Germinal center (tissue), 1 donor: ENCODE measurements around the gene VIPR2.

Experiments
- DNase-seq: peaks from one replicate; pipeline ENCODE4 v3.0.0; 2012; ENCODE audit warnings: mixed read lengths, low spot score

Gene VIPR2

DNA sequence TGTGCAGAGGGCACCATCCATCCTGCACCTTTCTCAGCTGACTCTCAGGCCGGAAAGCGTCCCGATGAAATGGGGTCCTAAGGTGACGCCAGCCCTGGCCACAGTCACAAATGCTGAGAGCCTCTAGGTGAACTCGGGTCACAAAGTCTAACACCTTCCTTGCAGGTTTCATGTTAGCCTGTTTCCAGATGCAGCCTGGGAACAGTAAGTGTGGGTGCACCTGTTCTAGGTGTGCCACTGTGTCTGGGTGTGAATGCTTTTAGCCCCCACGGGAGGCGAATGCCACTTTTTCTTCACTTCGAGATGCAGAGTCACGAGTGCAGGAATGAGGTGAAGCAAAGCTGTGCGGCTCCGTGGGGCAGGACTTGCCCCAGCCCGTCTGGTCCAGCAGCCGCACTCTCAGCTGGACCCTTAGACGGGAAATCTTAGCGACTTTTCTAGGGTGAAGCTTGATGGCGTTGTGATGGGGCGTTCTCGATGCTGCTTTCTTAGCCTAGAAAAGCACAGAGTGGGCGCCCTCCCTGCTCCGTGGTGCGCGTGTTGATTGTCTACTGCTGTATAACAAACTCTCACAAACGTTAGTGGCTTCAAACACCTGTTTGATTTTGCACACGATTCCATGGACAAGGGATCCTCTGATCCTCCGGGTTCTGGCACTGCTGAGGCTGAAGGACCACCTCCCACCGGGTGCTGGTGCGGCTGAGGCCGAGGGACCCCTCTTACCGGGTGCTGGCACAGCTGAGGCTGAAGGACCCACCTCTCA, 13.6 kb upstream of the VIPR2 start:
- no peak for DNase-seq

GRCh38 chr7:159157714-159158113, 13.0 kb upstream of the VIPR2 start:
- DNase-seq = no peak

- no peak for DNase-seq
These were observed 12.0 kb upstream of the VIPR2 start for GRCh38 chr7:159156436-159157245.

DNA sequence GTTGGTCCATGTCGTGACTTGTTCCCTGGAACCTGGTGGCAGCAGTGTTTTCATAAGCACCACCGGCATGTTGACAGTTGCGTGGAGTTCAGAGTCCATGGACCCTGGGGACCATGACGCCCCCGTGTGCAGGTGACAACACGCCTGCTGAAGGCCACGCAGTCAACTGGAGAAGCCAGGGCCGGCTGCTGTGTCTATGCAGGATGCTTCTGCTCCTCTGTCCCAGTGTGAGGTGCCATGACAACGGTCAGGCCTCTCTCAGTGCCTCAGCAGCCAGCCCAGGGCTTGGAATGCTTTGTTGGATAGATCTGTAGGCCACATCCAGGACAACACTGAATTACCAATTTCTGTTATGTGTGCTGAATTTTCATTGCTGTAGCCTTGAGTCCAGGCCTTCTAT, 10.7 kb upstream of the VIPR2 start:
- no peak for DNase-seq

DNA sequence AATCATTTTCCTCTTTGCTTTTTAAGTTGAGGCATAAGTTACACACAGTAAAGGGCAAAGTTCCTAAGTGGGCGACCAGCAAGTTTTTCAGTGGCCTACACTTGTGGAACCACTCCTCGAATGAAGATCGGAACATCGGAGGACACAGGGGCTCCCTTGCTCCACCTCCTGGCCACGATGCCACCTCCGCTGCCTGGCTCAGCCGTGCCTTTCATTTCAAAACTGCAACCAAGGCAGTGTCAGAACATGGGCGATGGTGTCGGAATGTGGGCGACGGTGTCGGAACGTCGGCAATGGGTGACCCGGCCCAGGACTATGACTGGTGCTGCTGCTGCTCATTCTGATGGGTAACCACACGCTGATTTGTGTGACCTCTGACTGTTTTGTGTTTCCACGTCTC, 9.6 kb upstream of the VIPR2 start:
- DNase-seq = no peak

DNA sequence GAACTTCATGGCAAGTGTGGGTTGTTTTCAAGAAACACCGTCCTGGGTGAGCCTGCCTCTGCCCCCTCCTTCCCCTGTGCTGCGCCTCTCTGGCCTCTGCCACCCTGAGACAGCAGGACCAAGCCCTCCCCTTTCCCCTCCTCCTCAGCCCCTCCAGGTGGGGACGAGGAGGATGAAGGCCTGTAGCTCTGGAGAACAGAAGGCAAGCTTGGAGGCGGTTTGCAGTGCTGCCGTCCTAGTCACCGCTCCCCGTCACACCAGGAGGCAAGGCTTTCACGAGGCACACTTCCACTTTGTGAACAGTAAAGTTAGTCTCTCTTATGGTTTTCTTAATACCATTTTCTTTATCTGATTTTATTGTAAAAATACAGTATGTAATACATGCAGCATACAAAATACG, 8.8 kb upstream of the VIPR2 start:
- no peak for DNase-seq

DNA sequence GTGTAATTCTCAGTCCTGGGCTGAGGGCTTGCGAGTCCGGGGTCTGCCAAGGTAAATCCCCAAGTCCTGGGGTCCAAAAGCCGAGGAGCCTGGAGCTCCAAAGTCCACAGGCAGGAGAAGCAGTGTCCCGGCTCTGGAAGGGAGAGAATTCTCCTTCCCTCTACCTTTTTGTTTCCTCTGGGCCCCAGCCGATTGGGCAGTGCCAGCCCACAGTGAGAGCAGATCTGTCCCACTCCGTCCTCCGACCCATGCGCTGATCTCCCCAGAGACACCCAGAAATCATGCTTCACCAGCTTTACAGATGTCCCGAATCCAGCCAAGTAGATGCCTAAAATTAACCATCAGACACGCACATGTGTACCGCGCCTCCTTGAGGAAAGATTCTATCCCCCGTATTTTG, 8.1 kb upstream of the VIPR2 start:
- no peak for DNase-seq

- no peak for DNase-seq
These were observed 6.6 kb upstream of the VIPR2 start for GRCh38 chr7:159151231-159151630.

GRCh38 chr7:159149488-159149887, 4.8 kb upstream of the VIPR2 start:
- DNase-seq = no peak

- no peak for DNase-seq
These were observed 4.0 kb upstream of the VIPR2 start for GRCh38 chr7:159148430-159149395.

- DNase-seq = no peak
These were observed 3.0 kb upstream of the VIPR2 start for GRCh38 chr7:159147687-159148086.

- DNase-seq = no peak
These were observed 2.6 kb upstream of the VIPR2 start for GRCh38 chr7:159147246-159147645.

DNA sequence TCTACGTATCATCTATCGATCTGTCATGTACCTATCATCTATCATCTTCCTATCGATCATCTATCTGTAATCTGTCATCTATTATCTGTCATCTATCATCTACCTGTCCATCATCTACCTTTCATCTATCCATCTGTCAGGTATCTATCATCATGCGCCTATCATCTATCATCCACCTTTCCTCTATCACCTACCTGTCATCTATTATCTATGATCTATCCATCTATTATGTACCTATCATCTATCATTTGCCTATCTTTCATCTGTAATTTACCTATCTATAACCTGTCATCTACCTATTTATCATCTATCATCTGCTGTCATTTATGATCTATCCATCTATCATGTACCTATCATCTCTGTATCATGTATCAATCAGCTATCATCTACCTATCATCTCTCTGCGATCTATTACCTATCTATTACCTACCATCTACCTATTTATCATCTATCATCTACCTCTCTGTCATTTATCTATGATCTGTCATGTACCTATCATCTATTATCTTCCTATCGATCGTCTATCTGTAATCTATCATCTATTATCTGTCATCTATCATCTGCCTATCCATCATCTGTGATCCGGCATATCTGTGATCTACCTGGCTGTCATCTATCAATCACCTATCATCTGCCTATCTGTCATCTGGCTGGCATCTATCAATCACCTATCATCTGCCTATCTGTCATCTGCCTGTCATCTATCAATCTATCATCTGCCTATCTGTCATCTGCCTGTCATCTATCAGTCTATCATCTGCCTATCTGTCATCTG, 1.6 kb upstream of the VIPR2 start:
- DNase-seq = no peak

DNA sequence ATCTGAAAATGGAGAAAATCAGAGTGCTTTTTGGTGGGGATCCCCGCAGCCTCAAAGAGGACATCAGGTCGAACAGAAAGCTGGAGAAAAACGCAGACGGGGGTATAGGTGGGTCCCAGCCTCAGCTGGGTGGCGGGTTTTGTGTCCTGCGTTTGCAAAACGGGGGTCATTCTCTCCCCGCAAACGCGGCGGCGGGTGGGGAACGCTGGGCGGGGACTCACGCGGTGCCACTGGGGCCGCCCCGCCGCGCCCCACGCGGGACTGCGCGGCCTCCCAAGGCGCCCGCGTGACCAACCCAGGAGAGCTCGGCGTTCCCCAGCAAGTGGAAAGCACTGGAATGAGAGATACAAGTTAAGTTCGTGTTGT, 806 bp upstream of the VIPR2 start:
- no peak for DNase-seq

DNA sequence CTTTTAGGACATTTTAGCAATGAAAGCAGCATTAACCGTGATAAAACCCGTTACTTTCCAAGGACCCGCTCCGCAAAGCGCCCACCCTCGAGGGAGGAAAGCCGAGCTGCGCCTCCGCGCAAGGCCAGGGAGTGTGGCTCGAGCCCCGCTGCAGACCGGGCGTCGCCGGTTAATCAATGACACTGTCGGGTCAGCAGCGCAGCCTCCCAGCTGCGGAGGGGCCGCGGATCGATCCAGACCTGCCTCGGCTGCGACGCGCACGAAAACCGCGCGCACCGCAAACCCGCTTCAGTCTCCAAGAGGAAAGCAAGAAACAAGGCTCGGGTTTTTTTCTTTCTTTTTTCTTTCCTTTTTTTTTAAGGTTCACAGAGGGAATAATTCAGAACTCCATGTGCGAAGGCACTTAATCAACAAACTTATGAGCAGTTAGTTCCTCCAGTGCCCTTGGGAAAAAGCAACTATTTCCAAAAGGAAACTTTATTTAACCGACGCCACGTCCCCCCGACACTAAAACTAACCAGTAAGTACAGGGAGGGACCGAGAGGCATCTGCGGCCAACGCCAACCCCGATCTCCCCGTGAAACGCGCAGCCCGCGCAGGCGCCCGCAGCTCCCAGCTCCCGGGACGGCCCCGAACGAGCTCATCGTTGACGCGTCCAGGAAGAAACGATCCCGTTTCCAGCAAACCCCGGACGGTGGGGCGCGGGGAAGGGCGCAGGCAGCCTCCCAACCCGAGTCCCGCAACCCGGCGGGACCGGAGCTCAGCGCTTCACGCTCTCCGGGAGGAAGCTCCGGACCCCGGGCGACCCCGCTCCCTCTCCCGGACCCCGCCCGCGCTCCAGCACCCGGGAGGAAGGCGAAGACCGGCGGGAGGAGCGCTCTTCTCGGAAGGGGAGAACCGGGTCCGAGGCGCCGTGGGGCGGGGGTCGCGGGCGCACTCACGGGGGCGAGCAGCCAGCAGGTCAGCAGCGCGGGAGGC, 598 bp downstream of the VIPR2 start:
- no peak for DNase-seq

DNA sequence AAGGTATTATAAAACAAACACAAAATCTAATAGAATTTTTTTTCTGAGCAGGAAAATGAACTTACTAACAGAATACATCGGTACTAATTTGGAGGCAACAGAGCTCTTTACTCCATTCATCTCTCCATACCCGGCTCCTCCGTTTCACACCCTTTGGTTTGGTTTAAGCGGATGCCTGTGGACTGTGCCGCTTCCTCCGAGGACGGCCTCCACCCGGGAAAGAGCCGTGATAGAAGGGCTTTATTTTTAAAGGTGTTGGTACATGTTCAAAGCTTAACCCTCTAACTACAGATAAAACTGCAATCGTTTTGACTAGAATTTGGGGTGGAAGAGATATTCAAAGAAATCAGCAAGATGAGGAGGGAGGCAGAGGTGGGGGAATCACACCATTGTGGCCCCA, 1.9 kb downstream of the VIPR2 start:
- DNase-seq = no peak

GRCh38 chr7:159142199-159142598, 2.5 kb downstream of the VIPR2 start:
- no peak for DNase-seq

GRCh38 chr7:159141660-159142059, 3.0 kb downstream of the VIPR2 start:
- DNase-seq = no peak

- DNase-seq = no peak
These were observed 3.5 kb downstream of the VIPR2 start for GRCh38 chr7:159141167-159141566.

DNA sequence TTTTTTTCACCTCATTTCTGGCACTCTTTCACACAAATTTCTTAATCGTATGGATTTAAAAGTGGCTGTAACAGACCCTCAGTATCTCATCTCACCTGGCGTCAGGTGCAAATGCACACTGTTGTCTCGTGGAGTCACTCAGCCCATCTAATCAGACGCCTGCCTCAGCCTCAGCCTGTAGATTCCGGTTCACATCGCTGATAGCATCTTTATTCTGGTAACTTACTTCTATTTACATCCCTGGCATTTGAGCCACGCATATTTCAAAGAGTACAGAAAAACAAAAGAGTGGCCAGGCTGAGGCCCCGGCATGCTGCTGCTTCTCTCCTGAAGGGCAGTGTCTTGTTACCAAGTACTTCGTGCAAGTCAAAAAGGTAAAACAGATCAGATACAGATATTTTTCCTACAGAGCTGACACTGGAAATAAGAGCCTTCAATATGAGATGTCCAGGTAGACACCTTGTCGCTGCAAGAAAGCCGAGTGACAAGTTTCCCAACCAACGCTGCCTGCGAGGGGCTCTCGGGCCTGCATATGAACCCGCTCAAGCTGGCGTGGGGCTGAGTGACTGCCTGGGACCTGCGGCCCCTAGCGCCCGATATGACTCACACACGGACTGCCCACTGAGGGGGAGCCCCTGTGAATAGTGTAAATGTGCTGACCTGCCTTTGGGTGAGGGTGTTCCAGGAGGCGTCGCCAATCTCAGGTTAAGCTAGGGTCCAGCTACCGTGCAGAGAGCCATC, 4.3 kb downstream of the VIPR2 start:
- no peak for DNase-seq
